Measurements from ENCODE around the gene MOB2.

GRCh38 chr11:1484695-1485503 is 1.7 kb downstream of the MOB2 start:
- no peak for TF ChIP-seq CTCF (IDR thresholded peaks at IDR 0.05)
- TF ChIP-seq POLR2A (IDR thresholded peaks at IDR 0.05), result no peak

Measured in prostate gland (tissue), 2 donors.